ENCODE data around the gene TSHZ3. TPM values are rescaled to one million over a fixed set of nuclear protein-coding genes. Genes with fewer than 3 reads are reported as not detected.

The TSHZ3 gene
- total and polyA plus RNA-seq, 9 donors, result 8.0 to 19.8 (median 16.2) TPM

- WGBS (ENCODE audit: insufficient coverage), result no CpG with 5 or more reads among the region's 2 CpGs
- no peak for DNase-seq
Observed at GRCh38 chr19:31252441-31252840, 96.8 kb downstream of the TSHZ3 start.

GRCh38 chr19:31249217-31249616 lies 100.0 kb downstream of the TSHZ3 start:
- Histone ChIP-seq H3K27ac (ENCODE audit: low read length) (no peak overlapping the region), H3K27me3 (ENCODE audit: control insufficient read depth, insufficient read depth, low read length) (no peaks in the 10 kb centered on the region), H3K36me3 (ENCODE audit: control insufficient read depth, insufficient read depth, low read length) (no peaks in the 10 kb centered on the region), H3K4me1 (ENCODE audit: control insufficient read depth, insufficient read depth, low read length) (peaks cover 10% of the 10 kb centered on the region), H3K9me3 (replicated peaks; ENCODE audit: control insufficient read depth, low read depth, low read length) (no peaks in the 10 kb centered on the region), H3K4me3 (ENCODE audit: low read length) (no peak overlapping the region)
- no peak for DNase-seq
- WGBS (ENCODE audit: insufficient coverage), result 98% methylated on average over 4 of the region's 9 CpGs

More at GRCh38 chr19:31252441-31252840, 96.8 kb downstream of the TSHZ3 start:
- H3K4me3 ChIP-seq (ENCODE audit: low read length), result no peak overlapping the region
- no peak overlapping the region for H3K27ac ChIP-seq (ENCODE audit: low read length)
- H3K9me3 ChIP-seq (replicated peaks; ENCODE audit: control insufficient read depth, low read depth, low read length), result no peaks in the 10 kb centered on the region
- peaks cover 42% of the 10 kb centered on the region for H3K4me1 ChIP-seq (ENCODE audit: control insufficient read depth, insufficient read depth, low read length)
- no peaks in the 10 kb centered on the region for H3K36me3 ChIP-seq (ENCODE audit: control insufficient read depth, insufficient read depth, low read length)
- H3K27me3 ChIP-seq (ENCODE audit: control insufficient read depth, insufficient read depth, low read length), result peaks cover 2% of the 10 kb centered on the region

GRCh38 chr19:31235806-31236205 lies 113.4 kb downstream of the TSHZ3 start:
- WGBS (ENCODE audit: insufficient coverage), result no CpG with 5 or more reads among the region's 4 CpGs
- Histone ChIP-seq H3K27me3 (ENCODE audit: control insufficient read depth, insufficient read depth, low read length) (no peaks in the 10 kb centered on the region), H3K27ac (ENCODE audit: low read length) (no peak overlapping the region), H3K4me3 (ENCODE audit: low read length) (no peak overlapping the region), H3K4me1 (ENCODE audit: control insufficient read depth, insufficient read depth, low read length) (no peaks in the 10 kb centered on the region), H3K36me3 (ENCODE audit: control insufficient read depth, insufficient read depth, low read length) (no peaks in the 10 kb centered on the region), H3K9me3 (replicated peaks; ENCODE audit: control insufficient read depth, low read depth, low read length) (no peaks in the 10 kb centered on the region)
- DNase-seq, result no peak

GRCh38 chr19:31233295-31233800 lies 115.9 kb downstream of the TSHZ3 start:
- Histone ChIP-seq H3K27ac (ENCODE audit: low read length) (no peak overlapping the region), H3K9me3 (replicated peaks; ENCODE audit: control insufficient read depth, low read depth, low read length) (no peaks in the 10 kb centered on the region), H3K4me3 (ENCODE audit: low read length) (no peak overlapping the region), H3K4me1 (ENCODE audit: control insufficient read depth, insufficient read depth, low read length) (no peaks in the 10 kb centered on the region), H3K36me3 (ENCODE audit: control insufficient read depth, insufficient read depth, low read length) (no peaks in the 10 kb centered on the region), H3K27me3 (ENCODE audit: control insufficient read depth, insufficient read depth, low read length) (no peaks in the 10 kb centered on the region)
- no peak for DNase-seq
- no CpG with 5 or more reads among the region's 4 CpGs for WGBS (ENCODE audit: insufficient coverage)

GRCh38 chr19:31232871-31233270 lies 116.4 kb downstream of the TSHZ3 start:
- Histone ChIP-seq H3K27ac (ENCODE audit: low read length) (no peak overlapping the region), H3K4me3 (ENCODE audit: low read length) (no peak overlapping the region), H3K27me3 (ENCODE audit: control insufficient read depth, insufficient read depth, low read length) (no peaks in the 10 kb centered on the region), H3K4me1 (ENCODE audit: control insufficient read depth, insufficient read depth, low read length) (no peaks in the 10 kb centered on the region), H3K36me3 (ENCODE audit: control insufficient read depth, insufficient read depth, low read length) (no peaks in the 10 kb centered on the region), H3K9me3 (replicated peaks; ENCODE audit: control insufficient read depth, low read depth, low read length) (no peaks in the 10 kb centered on the region)
- no CpG with 5 or more reads among the region's 3 CpGs for WGBS (ENCODE audit: insufficient coverage)
- DNase-seq, result no peak

GRCh38 chr19:31232180-31232579 lies 117.1 kb downstream of the TSHZ3 start:
- H3K4me1 ChIP-seq (ENCODE audit: control insufficient read depth, insufficient read depth, low read length), result no peaks in the 10 kb centered on the region
- no peak for DNase-seq
- no peaks in the 10 kb centered on the region for H3K9me3 ChIP-seq (replicated peaks; ENCODE audit: control insufficient read depth, low read depth, low read length)
- no peaks in the 10 kb centered on the region for H3K27me3 ChIP-seq (ENCODE audit: control insufficient read depth, insufficient read depth, low read length)
- no peak overlapping the region for H3K27ac ChIP-seq (ENCODE audit: low read length)
- no peaks in the 10 kb centered on the region for H3K36me3 ChIP-seq (ENCODE audit: control insufficient read depth, insufficient read depth, low read length)
- 77% methylated on average over 5 of the region's 5 CpGs for WGBS (ENCODE audit: insufficient coverage)
- no peak overlapping the region for H3K4me3 ChIP-seq (ENCODE audit: low read length)

GRCh38 chr19:31231237-31231636 lies 118.0 kb downstream of the TSHZ3 start:
- H3K9me3 ChIP-seq (replicated peaks; ENCODE audit: control insufficient read depth, low read depth, low read length), result no peaks in the 10 kb centered on the region
- H3K36me3 ChIP-seq (ENCODE audit: control insufficient read depth, insufficient read depth, low read length), result no peaks in the 10 kb centered on the region
- WGBS (ENCODE audit: insufficient coverage), result 80% methylated on average over 1 of the region's 6 CpGs
- no peak for DNase-seq
- no peaks in the 10 kb centered on the region for H3K4me1 ChIP-seq (ENCODE audit: control insufficient read depth, insufficient read depth, low read length)
- H3K27ac ChIP-seq (ENCODE audit: low read length), result no peak overlapping the region
- no peaks in the 10 kb centered on the region for H3K27me3 ChIP-seq (ENCODE audit: control insufficient read depth, insufficient read depth, low read length)
- H3K4me3 ChIP-seq (ENCODE audit: low read length), result no peak overlapping the region

GRCh38 chr19:31226151-31226935 lies 122.9 kb downstream of the TSHZ3 start:
- Histone ChIP-seq H3K27me3 (ENCODE audit: control insufficient read depth, insufficient read depth, low read length) (no peaks in the 10 kb centered on the region), H3K27ac (ENCODE audit: low read length) (no peak overlapping the region), H3K4me1 (ENCODE audit: control insufficient read depth, insufficient read depth, low read length) (peaks cover 13% of the 10 kb centered on the region), H3K9me3 (replicated peaks; ENCODE audit: control insufficient read depth, low read depth, low read length) (no peaks in the 10 kb centered on the region), H3K4me3 (ENCODE audit: low read length) (no peak overlapping the region), H3K36me3 (ENCODE audit: control insufficient read depth, insufficient read depth, low read length) (no peaks in the 10 kb centered on the region)
- WGBS (ENCODE audit: insufficient coverage), result 100% methylated on average over 1 of the region's 4 CpGs
- no peak for DNase-seq
